Ishikawa (cell line): ENCODE data around the gene DISP1.

Experiments
- CEBPB ChIP-seq: IDR thresholded peaks from 2 replicates; pipeline ENCODE4 v1.6.1; 2012
- CREB1 ChIP-seq: IDR thresholded peaks from 2 replicates; pipeline ENCODE4 v1.6.1; 2012; ENCODE audit warnings: low read depth
- EGR1 ChIP-seq: IDR thresholded peaks from 2 replicates; pipeline ENCODE4 v1.6.1; 2012
- FOXM1 ChIP-seq: IDR thresholded peaks from 2 replicates; pipeline ENCODE4 v1.6.1; 2012; ENCODE audit warnings: low read depth, borderline replicate concordance
- MAX ChIP-seq: IDR thresholded peaks from 2 replicates; pipeline ENCODE4 v1.6.1; 2012
- NFIC ChIP-seq: IDR thresholded peaks from 2 replicates; pipeline ENCODE4 v1.6.1; 2012
- RAD21 ChIP-seq: IDR thresholded peaks from 2 replicates; pipeline ENCODE4 v1.6.1; 2012; ENCODE audit warnings: low read depth
- REST ChIP-seq: IDR thresholded peaks from 2 replicates; pipeline ENCODE4 v1.6.1; 2012; ENCODE audit warnings: low read depth, mild to moderate bottlenecking
- TAF1 ChIP-seq: IDR thresholded peaks from 2 replicates; pipeline ENCODE4 v1.6.1; 2012; ENCODE audit warnings: low read depth, mild to moderate bottlenecking
- TCF12 ChIP-seq: IDR thresholded peaks from 2 replicates; pipeline ENCODE4 v1.6.1; 2012; ENCODE audit warnings: low read depth
- USF1 ChIP-seq: IDR thresholded peaks from 2 replicates; pipeline ENCODE4 v1.6.1; 2012
- YY1 ChIP-seq: IDR thresholded peaks from 2 replicates; pipeline ENCODE4 v1.6.1; 2012; ENCODE audit warnings: low read depth
- ZBTB7A ChIP-seq: IDR thresholded peaks from 2 replicates; pipeline ENCODE4 v1.6.1; 2012; ENCODE audit warnings: low read depth

- TF ChIP-seq YY1, result no peak
- TF ChIP-seq NFIC, result no peak
- TF ChIP-seq CREB1, result no peak
- TF ChIP-seq CEBPB, result no peak
- TF ChIP-seq ZBTB7A, result no peak
- no peak for TF ChIP-seq USF1
- no peak for TF ChIP-seq TCF12
- no peak for TF ChIP-seq EGR1
- no peak for TF ChIP-seq FOXM1
- TF ChIP-seq REST, result no peak
- no peak for TF ChIP-seq MAX
- no peak for TF ChIP-seq RAD21
- no peak for TF ChIP-seq TAF1
Measured at GRCh38 chr1:222787729-222788128, 27.1 kb upstream of the DISP1 start.
